ENCODE data around the gene CDKAL1. TPM values are rescaled to one million over a fixed set of nuclear protein-coding genes. Genes with fewer than 3 reads are reported as not detected.

Gene CDKAL1
- total RNA-seq, 1 experiment from 2014 or later, result 13.8 TPM

GRCh38 chr6:21019614-21020013 is 485.4 kb downstream of the CDKAL1 start:
- intact Hi-C loops (cut with micrococcal nuclease), result loop anchor here (5.0 to 10.0 kb wide), 3 partner anchors 305 to 452 kb away; no protein-coding TSS in a partner anchor
- POLR2A ChIA-PET (ENCODE audit: unreplicated experiment), result no interaction called here
- H3K27ac ChIP-seq (ENCODE audit: low read length), result no peak overlapping the region

GRCh38 chr6:21022343-21023107 is 488.3 kb downstream of the CDKAL1 start:
- Histone ChIP-seq H3K4me2 (ENCODE audit: low read length) (peak overlapping the region; percentile 79), H2AFZ (ENCODE audit: low read length) (0 out of 2 replicates have a peak overlapping the region, but pooled peaks have one; percentile 1), H3K9me2 (replicated peaks; ENCODE audit: low read length) (no peaks in the 10 kb centered on the region), H3K4me1 (ENCODE audit: insufficient read depth, low read length) (peaks cover 63% of the 10 kb centered on the region), H3F3A (ENCODE audit: low read length, unreplicated experiment) (peaks cover 19% of the 10 kb centered on the region), H3K9ac (ENCODE audit: low read length) (peak overlapping the region; percentile 72), H3K27me3 (ENCODE audit: low read length) (no peaks in the 10 kb centered on the region), H3K27ac (ENCODE audit: low read length) (peak overlapping the region; percentile 94), H3K79me2 (ENCODE audit: low read length) (no peaks in the 10 kb centered on the region), H3K4me3 (ENCODE audit: low read length) (peak overlapping the region; percentile 44), H3K36me3 (ENCODE audit: low read depth, low read length) (no peaks in the 10 kb centered on the region), H4K20me1 (ENCODE audit: low read length) (no peaks in the 10 kb centered on the region), H3K9me3 (ENCODE audit: low read length) (no peaks in the 10 kb centered on the region)
- BruUV-seq (replicated peaks), result TSS peak; percentile 65
- ATAC-seq (peak; percentile 82), DNase-seq (peak; percentile 97)
- no peak for TF ChIP-seq EZH2 (IDR thresholded peaks at IDR 0.05; ENCODE audit: low read length, unreplicated experiment)
- TF ChIP-seq EZH2phosphoT487 (IDR thresholded peaks at IDR 0.05; ENCODE audit: borderline replicate concordance, low read length), result no peak
- TF ChIP-seq, protein P1, sequence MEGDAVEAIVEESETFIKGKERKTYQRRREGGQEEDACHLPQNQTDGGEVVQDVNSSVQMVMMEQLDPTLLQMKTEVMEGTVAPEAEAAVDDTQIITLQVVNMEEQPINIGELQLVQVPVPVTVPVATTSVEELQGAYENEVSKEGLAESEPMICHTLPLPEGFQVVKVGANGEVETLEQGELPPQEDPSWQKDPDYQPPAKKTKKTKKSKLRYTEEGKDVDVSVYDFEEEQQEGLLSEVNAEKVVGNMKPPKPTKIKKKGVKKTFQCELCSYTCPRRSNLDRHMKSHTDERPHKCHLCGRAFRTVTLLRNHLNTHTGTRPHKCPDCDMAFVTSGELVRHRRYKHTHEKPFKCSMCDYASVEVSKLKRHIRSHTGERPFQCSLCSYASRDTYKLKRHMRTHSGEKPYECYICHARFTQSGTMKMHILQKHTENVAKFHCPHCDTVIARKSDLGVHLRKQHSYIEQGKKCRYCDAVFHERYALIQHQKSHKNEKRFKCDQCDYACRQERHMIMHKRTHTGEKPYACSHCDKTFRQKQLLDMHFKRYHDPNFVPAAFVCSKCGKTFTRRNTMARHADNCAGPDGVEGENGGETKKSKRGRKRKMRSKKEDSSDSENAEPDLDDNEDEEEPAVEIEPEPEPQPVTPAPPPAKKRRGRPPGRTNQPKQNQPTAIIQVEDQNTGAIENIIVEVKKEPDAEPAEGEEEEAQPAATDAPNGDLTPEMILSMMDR (conservative IDR thresholded peaks at IDR 0.05; ENCODE audit: low read depth, low read length), result no peak
- ChIA-PET POLR2A (ENCODE audit: unreplicated experiment) (interaction anchor here (1.1 to 2.0 kb wide), 4 partner anchors 18 to 571 kb away, joined by 3 to 8 read pairs (median 5); partner anchors contain the start of gene SOX4), CTCF (interaction anchor here (0.5 to 0.8 kb wide), 6 partner anchors 87 to 945 kb away, joined by 3 to 4 read pairs (median 3); no protein-coding TSS in a partner anchor)
- intact Hi-C loops (cut with micrococcal nuclease), result loop anchor here (1.0 to 10.0 kb wide), 10 partner anchors 16 to 567 kb away; no protein-coding TSS in a partner anchor

More at GRCh38 chr6:21019614-21020013, 485.4 kb downstream of the CDKAL1 start:
- no peaks in the 10 kb centered on the region for H3K36me3 ChIP-seq (ENCODE audit: low read depth, low read length)
- CTCF ChIA-PET, result interaction anchor here (0.5 to 0.7 kb wide), 2 partner anchors 16 to 615 kb away, joined by 3 to 4 read pairs; no protein-coding TSS in a partner anchor
- H4K20me1 ChIP-seq (ENCODE audit: low read length), result no peaks in the 10 kb centered on the region
- TF ChIP-seq EZH2 (IDR thresholded peaks at IDR 0.05; ENCODE audit: low read length, unreplicated experiment), result no peak
- TF ChIP-seq, protein P1 (conservative IDR thresholded peaks at IDR 0.05; ENCODE audit: low read depth, low read length), result peak; percentile 59
- no peak overlapping the region for H2AFZ ChIP-seq (ENCODE audit: low read length)
- no peaks in the 10 kb centered on the region for H3K9me3 ChIP-seq (ENCODE audit: low read length)
- H3K9me2 ChIP-seq (replicated peaks; ENCODE audit: low read length), result no peaks in the 10 kb centered on the region
- no peaks in the 10 kb centered on the region for H3K27me3 ChIP-seq (ENCODE audit: low read length)
- no peak overlapping the region for H3K4me2 ChIP-seq (ENCODE audit: low read length)
- ATAC-seq (no peak), DNase-seq (peak; percentile 28)
- no peak overlapping the region for H3K4me3 ChIP-seq (ENCODE audit: low read length)
- BruUV-seq (replicated peaks), result no TSS peak
- no peaks in the 10 kb centered on the region for H3K79me2 ChIP-seq (ENCODE audit: low read length)
- no peak overlapping the region for H3K9ac ChIP-seq (ENCODE audit: low read length)
- peaks cover 34% of the 10 kb centered on the region for H3K4me1 ChIP-seq (ENCODE audit: insufficient read depth, low read length)
- peaks cover 19% of the 10 kb centered on the region for H3F3A ChIP-seq (ENCODE audit: low read length, unreplicated experiment)
